Lower leg skin (tissue), 3 donors: ENCODE data around the gene FZD4.

ENCODE experiments used
- CTCF ChIP-seq, 3 donors: fragments of 450-650 bp; IDR thresholded peaks; one replicate each; pipeline ENCODE4 v1.5.1; 2016; ENCODE audit warnings: antibody characterized with exemption in 3 of 3, mild to moderate bottlenecking in 3 of 3, moderate library complexity in 2 of 3
- POLR2A ChIP-seq, 2 donors: fragments of 450-650 bp; IDR thresholded peaks; one replicate each; pipeline ENCODE4 v1.6.1; 2016 to 2017; ENCODE audit warnings: antibody characterized with exemption in 2 of 2, mild to moderate bottlenecking in 1 of 2, moderate library complexity in 1 of 2

- TF ChIP-seq CTCF (IDR thresholded peaks at IDR 0.05) (no peak), POLR2A (IDR thresholded peaks at IDR 0.05) (no peak)
Observed at GRCh38 chr11:86898689-86899088, 56.5 kb downstream of the FZD4 start.
